T follicular helper cell (primary cell): ENCODE data around the gene SLIT3.

Source experiments
- DNase-seq: peaks from one replicate; pipeline ENCODE4 v3.0.0-alpha.2; 2020; ENCODE audit warnings: low read depth

SLIT3 gene

GRCh38 chr5:169174923-169175322, 126.0 kb downstream of the SLIT3 start:
- DNase-seq: no peak

- DNase-seq: no peak
Measured at GRCh38 chr5:169173372-169173771, 127.6 kb downstream of the SLIT3 start.

- no peak for DNase-seq
Measured at GRCh38 chr5:169171515-169171914, 129.4 kb downstream of the SLIT3 start.

GRCh38 chr5:169169783-169170182, 131.2 kb downstream of the SLIT3 start:
- no peak for DNase-seq

GRCh38 chr5:169168280-169168679, 132.7 kb downstream of the SLIT3 start:
- DNase-seq: no peak

- no peak for DNase-seq
Measured at GRCh38 chr5:169166078-169166477, 134.9 kb downstream of the SLIT3 start.

GRCh38 chr5:169165052-169165451, 135.9 kb downstream of the SLIT3 start:
- no peak for DNase-seq

GRCh38 chr5:169164481-169164925, 136.4 kb downstream of the SLIT3 start:
- DNase-seq: no peak

- DNase-seq: no peak
Measured at GRCh38 chr5:169162407-169162806, 138.5 kb downstream of the SLIT3 start.

GRCh38 chr5:169161022-169161680, 139.8 kb downstream of the SLIT3 start:
- DNase-seq: no peak

- DNase-seq: no peak
Measured at GRCh38 chr5:169160405-169160901, 140.5 kb downstream of the SLIT3 start.

GRCh38 chr5:169158764-169159163, 142.2 kb downstream of the SLIT3 start:
- DNase-seq: no peak

GRCh38 chr5:169157064-169157463, 143.9 kb downstream of the SLIT3 start:
- no peak for DNase-seq

- no peak for DNase-seq
Measured at GRCh38 chr5:169154679-169155078, 146.3 kb downstream of the SLIT3 start.

- DNase-seq: no peak
Measured at GRCh38 chr5:169153405-169153804, 147.5 kb downstream of the SLIT3 start.

- no peak for DNase-seq
Measured at GRCh38 chr5:169152946-169153345, 148.0 kb downstream of the SLIT3 start.

- no peak for DNase-seq
Measured at GRCh38 chr5:169152453-169152852, 148.5 kb downstream of the SLIT3 start.

- DNase-seq: no peak
Measured at GRCh38 chr5:169151051-169151805, 149.7 kb downstream of the SLIT3 start.

- DNase-seq: no peak
Measured at GRCh38 chr5:169150108-169150507, 150.8 kb downstream of the SLIT3 start.

GRCh38 chr5:169149317-169149716, 151.6 kb downstream of the SLIT3 start:
- no peak for DNase-seq

GRCh38 chr5:169148138-169148740, 152.7 kb downstream of the SLIT3 start:
- no peak for DNase-seq

- no peak for DNase-seq
Measured at GRCh38 chr5:169147534-169147933, 153.4 kb downstream of the SLIT3 start.

- no peak for DNase-seq
Measured at GRCh38 chr5:169146158-169146557, 154.8 kb downstream of the SLIT3 start.
